ENCODE results near the gene SLC36A1. TPM values are rescaled to one million over a fixed set of nuclear protein-coding genes. Genes with fewer than 3 reads are reported as not detected.

SLC36A1 gene
- total RNA-seq, 2 experiments from 2014 or later, result 3.5 to 3.7 TPM

- POLR2A ChIA-PET, result interaction anchor here (1.6 kb wide), 1 partner anchor 323 kb away, joined by 6 read pairs; the partner anchor contains the start of gene G3BP1
- no peaks in the 10 kb centered on the region for H3K36me3 Mint-ChIP-seq (ENCODE audit: low read depth)
- CTCF ChIA-PET, result interaction anchor here (0.8 to 4.2 kb wide), 15 partner anchors 8 to 333 kb away, joined by 3 to 34 read pairs (median 8); partner anchors contain the start of gene G3BP1
- peak overlapping the region; percentile 93 for H3K4me3 Mint-ChIP-seq
- H3K27me3 Mint-ChIP-seq, result peaks cover 10% of the 10 kb centered on the region
- no peaks in the 10 kb centered on the region for H3K9me3 Mint-ChIP-seq
- DNase-seq, result peak; percentile 17
- H3K4me1 Mint-ChIP-seq (ENCODE audit: low read depth), result peaks cover 26% of the 10 kb centered on the region
- intact Hi-C loops (cut with micrococcal nuclease), result loop anchor here (5.0 kb wide), 3 partner anchors 74 to 299 kb away; no protein-coding TSS in a partner anchor
- peak overlapping the region; percentile 87 for H3K27ac Mint-ChIP-seq
- no peak for ATAC-seq
- TF ChIP-seq CTCF (IDR thresholded peaks at IDR 0.05), result no peak
Measured at GRCh38 chr5:151448038-151448985, 909 bp downstream of the SLC36A1 start.

- intact Hi-C loops (cut with micrococcal nuclease), result loop anchor here (5.0 kb wide), 3 partner anchors 73 to 298 kb away; no protein-coding TSS in a partner anchor
- H3K36me3 Mint-ChIP-seq (ENCODE audit: low read depth), result no peaks in the 10 kb centered on the region
- ChIA-PET POLR2A (interaction anchor here (0.8 kb wide), 1 partner anchor 17 kb away, joined by 3 read pairs; no protein-coding TSS in a partner anchor), CTCF (interaction anchor here (0.8 to 3.0 kb wide), 5 partner anchors 10 to 322 kb away, joined by 3 to 34 read pairs (median 4); partner anchors contain the start of gene G3BP1)
- H3K27ac Mint-ChIP-seq, result no peak overlapping the region
- peaks cover 7% of the 10 kb centered on the region for H3K27me3 Mint-ChIP-seq
- ATAC-seq, result no peak
- no peak for DNase-seq
- peak overlapping the region; percentile 93 for H3K4me3 Mint-ChIP-seq
- no peaks in the 10 kb centered on the region for H3K9me3 Mint-ChIP-seq
- TF ChIP-seq CTCF (IDR thresholded peaks at IDR 0.05), result no peak
- H3K4me1 Mint-ChIP-seq (ENCODE audit: low read depth), result peaks cover 26% of the 10 kb centered on the region
Measured at GRCh38 chr5:151449297-151449696, 1.9 kb downstream of the SLC36A1 start.

- Mint-ChIP-seq H3K36me3 (ENCODE audit: low read depth) (no peaks in the 10 kb centered on the region), H3K9me3 (no peaks in the 10 kb centered on the region), H3K27ac (no peak overlapping the region), H3K27me3 (peaks cover 7% of the 10 kb centered on the region), H3K4me3 (no peak overlapping the region), H3K4me1 (ENCODE audit: low read depth) (peaks cover 26% of the 10 kb centered on the region)
- no peak for TF ChIP-seq CTCF (IDR thresholded peaks at IDR 0.05)
- intact Hi-C loops (cut with micrococcal nuclease), result loop anchor here (5.0 kb wide), 3 partner anchors 72 to 297 kb away; no protein-coding TSS in a partner anchor
- DNase-seq (no peak), ATAC-seq (no peak)
- POLR2A ChIA-PET, result interaction anchor here (0.7 to 0.8 kb wide), 2 partner anchors 18 to 1668 kb away, joined by 3 to 4 read pairs; no protein-coding TSS in a partner anchor
- CTCF ChIA-PET, result interaction anchor here (0.8 to 3.0 kb wide), 4 partner anchors 9 to 202 kb away, joined by 3 to 34 read pairs (median 4); no protein-coding TSS in a partner anchor
Measured at GRCh38 chr5:151449839-151450238, 2.4 kb downstream of the SLC36A1 start.

GRCh38 chr5:151450605-151451004, 3.2 kb downstream of the SLC36A1 start:
- TF ChIP-seq CTCF (IDR thresholded peaks at IDR 0.05), result no peak
- Mint-ChIP-seq H3K27me3 (peaks cover 4% of the 10 kb centered on the region), H3K27ac (no peak overlapping the region), H3K9me3 (no peaks in the 10 kb centered on the region), H3K4me3 (no peak overlapping the region), H3K36me3 (ENCODE audit: low read depth) (no peaks in the 10 kb centered on the region), H3K4me1 (ENCODE audit: low read depth) (peaks cover 26% of the 10 kb centered on the region)
- no peak for DNase-seq
- intact Hi-C loops (cut with micrococcal nuclease), result no loop called here
- CTCF ChIA-PET, result interaction anchor here (1.3 to 1.5 kb wide), 2 partner anchors 49 to 202 kb away, joined by 4 to 6 read pairs; no protein-coding TSS in a partner anchor
- POLR2A ChIA-PET, result interaction anchor here (0.7 kb wide), 1 partner anchor 236 kb away, joined by 3 read pairs; no protein-coding TSS in a partner anchor
- ATAC-seq, result no peak
